WTC11 (cell line): ENCODE data around the gene BCL2L12. TPM values are rescaled to one million over a fixed set of nuclear protein-coding genes. Genes with fewer than 3 reads are reported as not detected.

Source experiments
- ATF1 ChIP-seq: sonication (generic); formaldehyde crosslinking; IDR thresholded peaks from 2 replicates; pipeline ENCODE4 v1.8.1; 2023; ENCODE audit warnings: mild to moderate bottlenecking, moderate library complexity, missing genetic modification reagents
- CBFB ChIP-seq: sonication (generic); formaldehyde crosslinking; IDR thresholded peaks from 2 replicates; pipeline ENCODE4 v1.8.1; 2022; ENCODE audit warnings: mild to moderate bottlenecking, low read depth, missing genetic modification reagents
- CREB1 ChIP-seq: sonication (generic); formaldehyde crosslinking; IDR thresholded peaks from 2 replicates; pipeline ENCODE4 v1.8.0; 2023; ENCODE audit warnings: mild to moderate bottlenecking, missing genetic modification reagents
- ESRRA ChIP-seq: sonication (generic); formaldehyde crosslinking; IDR thresholded peaks from 2 replicates; pipeline ENCODE4 v1.8.1; 2022; ENCODE audit warnings: mild to moderate bottlenecking, missing genetic modification reagents, borderline replicate concordance
- ETV6 ChIP-seq: sonication (generic); formaldehyde crosslinking; IDR thresholded peaks from 2 replicates; pipeline ENCODE4 v1.8.1; 2022; ENCODE audit warnings: mild to moderate bottlenecking, missing genetic modification reagents
- IRF2 ChIP-seq: sonication (generic); formaldehyde crosslinking; IDR thresholded peaks from 2 replicates; pipeline ENCODE4 v1.8.0; 2022; ENCODE audit warnings: low read depth, missing genetic modification reagents, borderline replicate concordance
- JAZF1 ChIP-seq: fragments of 250-450 bp; sonication (Bioruptor Pico); IDR thresholded peaks from 2 replicates; pipeline ENCODE4 v1.9.0; 2021; ENCODE audit warnings: moderate library complexity, mild to moderate bottlenecking, inconsistent platforms
- NR1H2 ChIP-seq: sonication (generic); formaldehyde crosslinking; IDR thresholded peaks from 2 replicates; pipeline ENCODE4 v1.9.0; 2021; ENCODE audit warnings: mild to moderate bottlenecking, moderate library complexity, missing genetic modification reagents
- NR3C1 ChIP-seq: sonication (generic); formaldehyde crosslinking; conservative IDR thresholded peaks from 2 replicates; pipeline ENCODE4 v1.8.1; 2023; ENCODE audit warnings: low read depth, mild to moderate bottlenecking, missing genetic modification reagents
- OVOL2 ChIP-seq: fragments of 250-450 bp; sonication (Bioruptor Pico); IDR thresholded peaks from 2 replicates; pipeline ENCODE4 v1.9.0; 2021; ENCODE audit warnings: mild to moderate bottlenecking, borderline replicate concordance
- SMAD4 ChIP-seq: sonication (generic); formaldehyde crosslinking; IDR thresholded peaks from 2 replicates; pipeline ENCODE4 v1.8.0; 2022; ENCODE audit warnings: mild to moderate bottlenecking, missing genetic modification reagents
- TP53 ChIP-seq: sonication (generic); formaldehyde crosslinking; IDR thresholded peaks from 2 replicates; pipeline ENCODE4 v1.8.1; 2023; ENCODE audit warnings: mild to moderate bottlenecking, missing genetic modification reagents
- ZNF232 ChIP-seq: sonication (generic); formaldehyde crosslinking; IDR thresholded peaks from 2 replicates; pipeline ENCODE4 v1.8.0; 2022; ENCODE audit warnings: mild to moderate bottlenecking, missing genetic modification reagents
- ZNF423 ChIP-seq: fragments of 250-450 bp; sonication (Bioruptor Pico); IDR thresholded peaks from 2 replicates; pipeline ENCODE4 v2.1.2; 2022; ENCODE audit warnings: mild to moderate bottlenecking, moderate library complexity
- total RNA-seq: library from RNA; stranded (reverse); gene quantifications from 3 replicates; pipeline ENCODE4 v1.2.3, GENCODE V29; 2021
- TF ChIP-seq, protein P1 (sequence below): sonication (generic); formaldehyde crosslinking; IDR thresholded peaks from 2 replicates; pipeline ENCODE4 v1.8.1; 2023; ENCODE audit warnings: mild to moderate bottlenecking, missing genetic modification reagents, moderate library complexity
- TF ChIP-seq, protein P2 (sequence below): sonication (generic); formaldehyde crosslinking; IDR thresholded peaks from 2 replicates; pipeline ENCODE4 v1.8.0; 2022; ENCODE audit warnings: mild to moderate bottlenecking, missing genetic modification reagents
- TF ChIP-seq, protein P3 (sequence below): sonication (generic); formaldehyde crosslinking; IDR thresholded peaks from 2 replicates; pipeline ENCODE4 v1.8.0; 2022; ENCODE audit warnings: missing genetic modification reagents
- TF ChIP-seq, protein P4 (sequence below): sonication (generic); formaldehyde crosslinking; IDR thresholded peaks from 2 replicates; pipeline ENCODE4 v1.8.0; 2022; ENCODE audit warnings: mild to moderate bottlenecking, missing genetic modification reagents
- TF ChIP-seq, protein P5 (sequence below): sonication (generic); formaldehyde crosslinking; IDR thresholded peaks from 2 replicates; pipeline ENCODE4 v1.8.0; 2023; ENCODE audit warnings: missing genetic modification reagents, mild to moderate bottlenecking, borderline replicate concordance
- TF ChIP-seq, protein P6 (sequence below): sonication (generic); formaldehyde crosslinking; IDR thresholded peaks from 2 replicates; pipeline ENCODE4 v1.8.1; 2023; ENCODE audit warnings: mild to moderate bottlenecking, moderate library complexity, missing genetic modification reagents
- TF ChIP-seq, protein P7 (sequence below): fragments of 250-450 bp; sonication (Bioruptor Pico); IDR thresholded peaks from 2 replicates; pipeline ENCODE4 v1.9.0; 2021; ENCODE audit warnings: mild to moderate bottlenecking
- TF ChIP-seq, protein P8 (sequence below): sonication (generic); formaldehyde crosslinking; IDR thresholded peaks from 2 replicates; pipeline ENCODE4 v1.8.1; 2022; ENCODE audit warnings: mild to moderate bottlenecking, moderate library complexity, missing genetic modification reagents
- TF ChIP-seq, protein P9 (sequence below): fragments of 250-450 bp; sonication (Bioruptor Pico); IDR thresholded peaks from 2 replicates; pipeline ENCODE4 v1.9.0; 2021; ENCODE audit warnings: moderate library complexity, mild to moderate bottlenecking, inconsistent platforms, borderline replicate concordance

BCL2L12 gene
- total RNA-seq, 1 experiment from 2014 or later: 146 TPM

DNA sequence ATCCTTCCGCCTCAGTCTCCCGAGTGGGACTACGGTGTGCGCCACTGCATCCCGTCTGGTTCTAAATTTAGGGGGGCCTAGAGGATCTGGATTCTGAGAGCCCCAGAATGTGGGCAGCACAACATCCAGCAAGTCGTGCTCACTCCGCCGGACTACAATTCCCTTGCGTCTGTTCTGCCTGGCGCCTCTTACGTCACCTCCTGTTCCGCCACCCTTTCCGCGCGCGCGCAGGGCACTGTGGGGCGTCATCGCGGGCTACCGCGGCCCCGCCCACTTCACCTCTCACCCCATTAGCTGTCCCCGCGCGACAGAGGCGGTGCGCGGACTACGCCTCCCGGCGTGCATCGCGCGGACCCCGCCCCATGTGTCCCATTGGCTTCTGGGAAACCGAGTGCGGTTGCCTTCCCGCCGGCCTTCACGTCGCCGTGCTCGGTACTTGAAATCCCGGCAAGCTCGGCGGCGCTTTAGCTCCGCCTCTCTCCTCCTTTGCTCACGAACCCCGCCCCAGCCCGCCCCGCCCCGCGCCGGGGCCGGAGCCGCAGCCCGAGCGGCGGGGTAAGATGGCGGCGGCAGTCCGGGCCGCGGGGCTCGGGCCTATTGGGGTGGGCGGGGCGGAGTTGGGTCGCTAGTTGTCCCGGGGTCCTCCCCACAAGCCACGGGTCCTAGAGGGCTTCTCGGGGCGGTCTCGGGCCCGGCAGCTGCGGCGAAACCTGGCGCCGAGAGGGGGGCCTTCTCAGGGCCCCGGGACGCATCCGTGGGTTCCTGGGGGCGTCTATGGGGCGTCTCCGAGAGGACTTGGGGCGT lies 23.8 kb upstream of the BCL2L12 start, which contains the start of gene SCAF1 (continued):
- TF ChIP-seq NR1H2 (CRISPR knock-in tag) (no peak), TP53 (CRISPR knock-in tag) (no peak), ESRRA (no peak), ATF1 (no peak), NR3C1 (no peak), OVOL2 (CRISPR knock-in tag) (no peak), CREB1 (CRISPR knock-in tag) (no peak), JAZF1 (no peak), ZNF232 (no peak), SMAD4 (no peak), ZNF423 (no peak), IRF2 (CRISPR knock-in tag) (no peak), ETV6 (CRISPR knock-in tag) (0 out of 2 replicates have a peak, but pooled peaks have one; percentile 17), CBFB (CRISPR knock-in tag) (no peak)
- TF ChIP-seq, protein P1, sequence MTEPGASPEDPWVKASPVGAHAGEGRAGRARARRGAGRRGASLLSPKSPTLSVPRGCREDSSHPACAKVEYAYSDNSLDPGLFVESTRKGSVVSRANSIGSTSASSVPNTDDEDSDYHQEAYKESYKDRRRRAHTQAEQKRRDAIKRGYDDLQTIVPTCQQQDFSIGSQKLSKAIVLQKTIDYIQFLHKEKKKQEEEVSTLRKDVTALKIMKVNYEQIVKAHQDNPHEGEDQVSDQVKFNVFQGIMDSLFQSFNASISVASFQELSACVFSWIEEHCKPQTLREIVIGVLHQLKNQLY (CRISPR knock-in tag): no peak
- TF ChIP-seq, protein P2, sequence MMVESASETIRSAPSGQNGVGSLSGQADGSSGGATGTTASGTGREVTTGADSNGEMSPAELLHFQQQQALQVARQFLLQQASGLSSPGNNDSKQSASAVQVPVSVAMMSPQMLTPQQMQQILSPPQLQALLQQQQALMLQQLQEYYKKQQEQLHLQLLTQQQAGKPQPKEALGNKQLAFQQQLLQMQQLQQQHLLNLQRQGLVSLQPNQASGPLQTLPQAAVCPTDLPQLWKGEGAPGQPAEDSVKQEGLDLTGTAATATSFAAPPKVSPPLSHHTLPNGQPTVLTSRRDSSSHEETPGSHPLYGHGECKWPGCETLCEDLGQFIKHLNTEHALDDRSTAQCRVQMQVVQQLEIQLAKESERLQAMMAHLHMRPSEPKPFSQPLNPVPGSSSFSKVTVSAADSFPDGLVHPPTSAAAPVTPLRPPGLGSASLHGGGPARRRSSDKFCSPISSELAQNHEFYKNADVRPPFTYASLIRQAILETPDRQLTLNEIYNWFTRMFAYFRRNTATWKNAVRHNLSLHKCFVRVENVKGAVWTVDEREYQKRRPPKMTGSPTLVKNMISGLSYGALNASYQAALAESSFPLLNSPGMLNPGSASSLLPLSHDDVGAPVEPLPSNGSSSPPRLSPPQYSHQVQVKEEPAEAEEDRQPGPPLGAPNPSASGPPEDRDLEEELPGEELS (CRISPR knock-in tag): 0 out of 2 replicates have a peak, but pooled peaks have one; percentile 16
- TF ChIP-seq, protein P3, sequence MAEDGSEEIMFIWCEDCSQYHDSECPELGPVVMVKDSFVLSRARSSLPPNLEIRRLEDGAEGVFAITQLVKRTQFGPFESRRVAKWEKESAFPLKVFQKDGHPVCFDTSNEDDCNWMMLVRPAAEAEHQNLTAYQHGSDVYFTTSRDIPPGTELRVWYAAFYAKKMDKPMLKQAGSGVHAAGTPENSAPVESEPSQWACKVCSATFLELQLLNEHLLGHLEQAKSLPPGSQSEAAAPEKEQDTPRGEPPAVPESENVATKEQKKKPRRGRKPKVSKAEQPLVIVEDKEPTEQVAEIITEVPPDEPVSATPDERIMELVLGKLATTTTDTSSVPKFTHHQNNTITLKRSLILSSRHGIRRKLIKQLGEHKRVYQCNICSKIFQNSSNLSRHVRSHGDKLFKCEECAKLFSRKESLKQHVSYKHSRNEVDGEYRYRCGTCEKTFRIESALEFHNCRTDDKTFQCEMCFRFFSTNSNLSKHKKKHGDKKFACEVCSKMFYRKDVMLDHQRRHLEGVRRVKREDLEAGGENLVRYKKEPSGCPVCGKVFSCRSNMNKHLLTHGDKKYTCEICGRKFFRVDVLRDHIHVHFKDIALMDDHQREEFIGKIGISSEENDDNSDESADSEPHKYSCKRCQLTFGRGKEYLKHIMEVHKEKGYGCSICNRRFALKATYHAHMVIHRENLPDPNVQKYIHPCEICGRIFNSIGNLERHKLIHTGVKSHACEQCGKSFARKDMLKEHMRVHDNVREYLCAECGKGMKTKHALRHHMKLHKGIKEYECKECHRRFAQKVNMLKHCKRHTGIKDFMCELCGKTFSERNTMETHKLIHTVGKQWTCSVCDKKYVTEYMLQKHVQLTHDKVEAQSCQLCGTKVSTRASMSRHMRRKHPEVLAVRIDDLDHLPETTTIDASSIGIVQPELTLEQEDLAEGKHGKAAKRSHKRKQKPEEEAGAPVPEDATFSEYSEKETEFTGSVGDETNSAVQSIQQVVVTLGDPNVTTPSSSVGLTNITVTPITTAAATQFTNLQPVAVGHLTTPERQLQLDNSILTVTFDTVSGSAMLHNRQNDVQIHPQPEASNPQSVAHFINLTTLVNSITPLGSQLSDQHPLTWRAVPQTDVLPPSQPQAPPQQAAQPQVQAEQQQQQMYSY: no peak
- TF ChIP-seq, protein P4, sequence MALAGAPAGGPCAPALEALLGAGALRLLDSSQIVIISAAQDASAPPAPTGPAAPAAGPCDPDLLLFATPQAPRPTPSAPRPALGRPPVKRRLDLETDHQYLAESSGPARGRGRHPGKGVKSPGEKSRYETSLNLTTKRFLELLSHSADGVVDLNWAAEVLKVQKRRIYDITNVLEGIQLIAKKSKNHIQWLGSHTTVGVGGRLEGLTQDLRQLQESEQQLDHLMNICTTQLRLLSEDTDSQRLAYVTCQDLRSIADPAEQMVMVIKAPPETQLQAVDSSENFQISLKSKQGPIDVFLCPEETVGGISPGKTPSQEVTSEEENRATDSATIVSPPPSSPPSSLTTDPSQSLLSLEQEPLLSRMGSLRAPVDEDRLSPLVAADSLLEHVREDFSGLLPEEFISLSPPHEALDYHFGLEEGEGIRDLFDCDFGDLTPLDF (CRISPR knock-in tag): no peak
- TF ChIP-seq, protein P5, sequence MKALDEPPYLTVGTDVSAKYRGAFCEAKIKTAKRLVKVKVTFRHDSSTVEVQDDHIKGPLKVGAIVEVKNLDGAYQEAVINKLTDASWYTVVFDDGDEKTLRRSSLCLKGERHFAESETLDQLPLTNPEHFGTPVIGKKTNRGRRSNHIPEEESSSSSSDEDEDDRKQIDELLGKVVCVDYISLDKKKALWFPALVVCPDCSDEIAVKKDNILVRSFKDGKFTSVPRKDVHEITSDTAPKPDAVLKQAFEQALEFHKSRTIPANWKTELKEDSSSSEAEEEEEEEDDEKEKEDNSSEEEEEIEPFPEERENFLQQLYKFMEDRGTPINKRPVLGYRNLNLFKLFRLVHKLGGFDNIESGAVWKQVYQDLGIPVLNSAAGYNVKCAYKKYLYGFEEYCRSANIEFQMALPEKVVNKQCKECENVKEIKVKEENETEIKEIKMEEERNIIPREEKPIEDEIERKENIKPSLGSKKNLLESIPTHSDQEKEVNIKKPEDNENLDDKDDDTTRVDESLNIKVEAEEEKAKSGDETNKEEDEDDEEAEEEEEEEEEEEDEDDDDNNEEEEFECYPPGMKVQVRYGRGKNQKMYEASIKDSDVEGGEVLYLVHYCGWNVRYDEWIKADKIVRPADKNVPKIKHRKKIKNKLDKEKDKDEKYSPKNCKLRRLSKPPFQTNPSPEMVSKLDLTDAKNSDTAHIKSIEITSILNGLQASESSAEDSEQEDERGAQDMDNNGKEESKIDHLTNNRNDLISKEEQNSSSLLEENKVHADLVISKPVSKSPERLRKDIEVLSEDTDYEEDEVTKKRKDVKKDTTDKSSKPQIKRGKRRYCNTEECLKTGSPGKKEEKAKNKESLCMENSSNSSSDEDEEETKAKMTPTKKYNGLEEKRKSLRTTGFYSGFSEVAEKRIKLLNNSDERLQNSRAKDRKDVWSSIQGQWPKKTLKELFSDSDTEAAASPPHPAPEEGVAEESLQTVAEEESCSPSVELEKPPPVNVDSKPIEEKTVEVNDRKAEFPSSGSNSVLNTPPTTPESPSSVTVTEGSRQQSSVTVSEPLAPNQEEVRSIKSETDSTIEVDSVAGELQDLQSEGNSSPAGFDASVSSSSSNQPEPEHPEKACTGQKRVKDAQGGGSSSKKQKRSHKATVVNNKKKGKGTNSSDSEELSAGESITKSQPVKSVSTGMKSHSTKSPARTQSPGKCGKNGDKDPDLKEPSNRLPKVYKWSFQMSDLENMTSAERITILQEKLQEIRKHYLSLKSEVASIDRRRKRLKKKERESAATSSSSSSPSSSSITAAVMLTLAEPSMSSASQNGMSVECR (CRISPR knock-in tag): no peak
- TF ChIP-seq, protein P6, sequence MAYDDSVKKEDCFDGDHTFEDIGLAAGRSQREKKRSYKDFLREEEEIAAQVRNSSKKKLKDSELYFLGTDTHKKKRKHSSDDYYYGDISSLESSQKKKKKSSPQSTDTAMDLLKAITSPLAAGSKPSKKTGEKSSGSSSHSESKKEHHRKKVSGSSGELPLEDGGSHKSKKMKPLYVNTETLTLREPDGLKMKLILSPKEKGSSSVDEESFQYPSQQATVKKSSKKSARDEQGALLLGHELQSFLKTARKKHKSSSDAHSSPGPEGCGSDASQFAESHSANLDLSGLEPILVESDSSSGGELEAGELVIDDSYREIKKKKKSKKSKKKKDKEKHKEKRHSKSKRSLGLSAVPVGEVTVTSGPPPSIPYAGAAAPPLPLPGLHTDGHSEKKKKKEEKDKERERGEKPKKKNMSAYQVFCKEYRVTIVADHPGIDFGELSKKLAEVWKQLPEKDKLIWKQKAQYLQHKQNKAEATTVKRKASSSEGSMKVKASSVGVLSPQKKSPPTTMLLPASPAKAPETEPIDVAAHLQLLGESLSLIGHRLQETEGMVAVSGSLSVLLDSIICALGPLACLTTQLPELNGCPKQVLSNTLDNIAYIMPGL (CRISPR knock-in tag): no peak
- TF ChIP-seq, protein P7, sequence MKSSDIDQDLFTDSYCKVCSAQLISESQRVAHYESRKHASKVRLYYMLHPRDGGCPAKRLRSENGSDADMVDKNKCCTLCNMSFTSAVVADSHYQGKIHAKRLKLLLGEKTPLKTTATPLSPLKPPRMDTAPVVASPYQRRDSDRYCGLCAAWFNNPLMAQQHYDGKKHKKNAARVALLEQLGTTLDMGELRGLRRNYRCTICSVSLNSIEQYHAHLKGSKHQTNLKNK (CRISPR knock-in tag): no peak
- TF ChIP-seq, protein P8, sequence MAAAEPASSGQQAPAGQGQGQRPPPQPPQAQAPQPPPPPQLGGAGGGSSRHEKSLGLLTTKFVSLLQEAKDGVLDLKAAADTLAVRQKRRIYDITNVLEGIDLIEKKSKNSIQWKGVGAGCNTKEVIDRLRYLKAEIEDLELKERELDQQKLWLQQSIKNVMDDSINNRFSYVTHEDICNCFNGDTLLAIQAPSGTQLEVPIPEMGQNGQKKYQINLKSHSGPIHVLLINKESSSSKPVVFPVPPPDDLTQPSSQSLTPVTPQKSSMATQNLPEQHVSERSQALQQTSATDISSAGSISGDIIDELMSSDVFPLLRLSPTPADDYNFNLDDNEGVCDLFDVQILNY (CRISPR knock-in tag): peak; percentile 95
- TF ChIP-seq, protein P9, sequence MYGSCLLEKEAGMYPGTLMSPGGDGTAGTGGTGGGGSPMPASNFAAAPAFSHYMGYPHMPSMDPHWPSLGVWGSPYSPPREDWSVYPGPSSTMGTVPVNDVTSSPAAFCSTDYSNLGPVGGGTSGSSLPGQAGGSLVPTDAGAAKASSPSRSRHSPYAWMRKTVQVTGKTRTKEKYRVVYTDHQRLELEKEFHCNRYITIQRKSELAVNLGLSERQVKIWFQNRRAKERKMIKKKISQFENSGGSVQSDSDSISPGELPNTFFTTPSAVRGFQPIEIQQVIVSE (CRISPR knock-in tag): no peak
